CD14-positive monocyte (primary cell): ENCODE results near the gene ATRN. TPM values are rescaled to one million over a fixed set of nuclear protein-coding genes. Genes with fewer than 3 reads are reported as not detected.
A peak's percentile ranks its signal among the peaks of the same experiment; 100 is the strongest.

Experiments used
- DNase-seq, 3 donors: peaks; one replicate each; pipeline ENCODE4 v3.0.0-alpha.2; 2011 to 2022
- H2AFZ ChIP-seq: 2 replicates; pipeline ENCODE4 v1.6.0; 2012; ENCODE audit warnings: mild to moderate bottlenecking, low read depth, low read length, inconsistent platforms; ENCODE audit not compliant: insufficient read depth, poor library complexity, severe bottlenecking
- H3K27ac ChIP-seq, 2 donors: 1 replicate in 1 of 2; 2 replicates in 1 of 2; pipeline ENCODE4 v1.5.1; 2012 to 2013; ENCODE audit warnings: low read length in 2 of 2, control low read depth in 1 of 2, inconsistent platforms in 1 of 2, low read depth in 1 of 2, mild to moderate bottlenecking in 1 of 2
- H3K27me3 ChIP-seq, 2 donors: one replicate each; pipeline versions ENCODE4 v1.6.0 to v1.6.1; 2011 to 2013; ENCODE audit warnings: low read length in 2 of 2; ENCODE audit not compliant: control insufficient read depth in 2 of 2, insufficient read depth in 2 of 2
- H3K36me3 ChIP-seq, 2 donors: replicated peaks in 1 of 2; 1 replicate in 1 of 2; 2 replicates in 1 of 2; pipeline versions ENCODE4 v1.5.1 to v1.6.1; 2012 to 2013; ENCODE audit warnings: low read length in 2 of 2, control low read depth in 1 of 2, inconsistent platforms in 1 of 2, mild to moderate bottlenecking in 1 of 2; ENCODE audit not compliant: insufficient read depth in 2 of 2, control insufficient read depth in 1 of 2
- H3K4me1 ChIP-seq, 2 donors: 1 replicate in 1 of 2; 2 replicates in 1 of 2; pipeline versions ENCODE4 v1.5.1 to v1.6.1; 2012 to 2013; ENCODE audit warnings: low read length in 2 of 2, control low read depth in 1 of 2, inconsistent platforms in 1 of 2, mild to moderate bottlenecking in 1 of 2, moderate library complexity in 1 of 2; ENCODE audit not compliant: insufficient read depth in 2 of 2, control insufficient read depth in 1 of 2
- H3K4me2 ChIP-seq: replicated peaks from 2 replicates; pipeline ENCODE3; 2012; ENCODE audit warnings: low read length, moderate library complexity, mild to moderate bottlenecking; ENCODE audit not compliant: poor library complexity, severe bottlenecking; ENCODE audit errors: extremely low read depth
- H3K4me3 ChIP-seq, 3 experiments: fragments of 200-600 bp in 1 of 3; sonication (generic) in 1 of 3; replicated peaks in 1 of 3; 1 replicate in 2 of 3; 2 replicates in 1 of 3; pipeline ENCODE4 v1.5.1; 2011 to 2013; ENCODE audit warnings: low read length in 3 of 3, mild to moderate bottlenecking in 3 of 3, control low read depth in 2 of 3, low read depth in 2 of 3, inconsistent platforms in 1 of 3, moderate library complexity in 1 of 3
- H3K79me2 ChIP-seq: 2 replicates; pipeline ENCODE4 v1.6.0; 2012; ENCODE audit warnings: mild to moderate bottlenecking, control low read depth, inconsistent platforms, low read length, moderate library complexity; ENCODE audit not compliant: insufficient read depth
- H3K9ac ChIP-seq: 2 replicates; pipeline ENCODE4 v1.6.0; 2017; ENCODE audit warnings: low read length, mild to moderate bottlenecking; ENCODE audit not compliant: insufficient read depth, poor library complexity, severe bottlenecking
- H3K9me3 ChIP-seq, 2 donors: replicated peaks in 1 of 2; 1 replicate in 1 of 2; 2 replicates in 1 of 2; pipeline versions ENCODE4 v1.5.1 to v1.6.1; 2012 to 2013; ENCODE audit warnings: low read length in 2 of 2, control low read depth in 1 of 2; ENCODE audit not compliant: control insufficient read depth in 1 of 2, insufficient read depth in 1 of 2
- H4K20me1 ChIP-seq: 2 replicates; pipeline ENCODE4 v1.6.0; 2012; ENCODE audit warnings: mild to moderate bottlenecking, low read length, control low read depth, moderate library complexity; ENCODE audit not compliant: insufficient read depth
- H3K27ac Mint-ChIP-seq, 7 donors: one replicate each; pipeline ENCODE4 v1.8.0; 2020; ENCODE audit warnings: mild to moderate bottlenecking in 7 of 7, mixed read lengths in 7 of 7, moderate library complexity in 6 of 7, inconsistent platforms in 2 of 7
- H3K27me3 Mint-ChIP-seq, 3 donors: one replicate each; pipeline ENCODE4 v1.8.0; 2021 to 2022; ENCODE audit warnings: low read depth in 3 of 3, mild to moderate bottlenecking in 3 of 3, mixed read lengths in 3 of 3, moderate library complexity in 3 of 3, inconsistent platforms in 1 of 3
- H3K36me3 Mint-ChIP-seq, 2 donors: one replicate each; pipeline ENCODE4 v1.8.0; 2020; ENCODE audit warnings: mixed read lengths in 2 of 2, inconsistent platforms in 1 of 2, mild to moderate bottlenecking in 1 of 2
- H3K4me1 Mint-ChIP-seq: one replicate; pipeline ENCODE4 v1.8.0; 2020; ENCODE audit warnings: mild to moderate bottlenecking, mixed read lengths
- H3K4me3 Mint-ChIP-seq, 2 donors: one replicate each; pipeline ENCODE4 v1.8.0; 2020; ENCODE audit warnings: mild to moderate bottlenecking in 2 of 2, mixed read lengths in 2 of 2, moderate library complexity in 1 of 2
- H3K9me3 Mint-ChIP-seq, 7 donors: one replicate each; pipeline ENCODE4 v1.8.0; 2020 to 2022; ENCODE audit warnings: mixed read lengths in 7 of 7, mild to moderate bottlenecking in 6 of 7, moderate library complexity in 6 of 7, inconsistent platforms in 2 of 7
- CTCF ChIP-seq: fragments of 200-600 bp; IDR thresholded peaks from one replicate; pipeline ENCODE4 v1.8.0; 2022; ENCODE audit warnings: antibody characterized with exemption, mild to moderate bottlenecking
- WGBS: methylation state at CpG from one replicate; pipeline ENCODE4 v1.1.5; 2013; ENCODE audit warnings: missing lambda C conversion rate; ENCODE audit not compliant: insufficient coverage; 5-methylcytosine and 5-hydroxymethylcytosine counted together
- intact Hi-C, 2 donors: fragments of 100-400 bp; cut with micrococcal nuclease; formaldehyde crosslinking; loops; one replicate each; pipeline versions ENCODE4 v1.15.0 to v1.15.1; 2023
- polyA plus RNA-seq, 3 donors: library from polyadenylated mRNA; depleted of rRNA in 1 of 3; unstranded in 2 of 3; stranded (reverse) in 1 of 3; fragments of 300-500 nt in 2 of 3; fragments of >200 nt in 1 of 3; fragmentation: Illumina TruSeq in 2 of 3; gene quantifications; 1 replicate in 2 of 3; 2 replicates in 1 of 3; pipeline ENCODE4 v1.2.3, GENCODE V29; 2012 to 2021

The ATRN gene
- polyA plus RNA-seq, 3 donors: 10.2 to 17.4 (median 11.5) TPM

DNA sequence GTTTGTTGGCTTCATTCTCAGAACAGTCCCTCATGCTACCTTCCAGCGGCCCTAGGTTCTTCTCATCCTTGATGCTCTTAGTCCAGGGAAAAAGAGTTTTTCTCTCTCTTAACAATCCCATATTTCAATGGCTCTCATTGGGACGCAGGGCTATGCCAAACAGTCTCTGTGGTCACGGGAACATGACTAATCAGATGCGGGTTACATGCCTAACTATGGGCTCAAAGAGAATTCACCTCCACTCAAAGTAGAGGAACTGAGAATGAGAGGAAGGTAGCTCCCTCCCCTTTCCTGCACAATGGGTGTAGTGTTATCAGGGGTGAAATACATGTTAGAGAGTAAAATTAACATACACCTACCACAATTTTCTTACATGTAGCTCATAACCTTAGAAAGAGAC lies 18.1 kb upstream of the ATRN start:
- Mint-ChIP-seq H3K27ac (no peak overlapping the region), H3K4me1 (peaks cover 5% of the 10 kb centered on the region), H3K9me3 (no peaks in the 10 kb centered on the region), H3K27me3 (peaks cover 0 to 4% (median 1%) of the 10 kb centered on the region in 3 donors), H3K4me3 (no peak overlapping the region), H3K36me3 (no peaks in the 10 kb centered on the region)
- Histone ChIP-seq H3K9me3 (no peaks in the 10 kb centered on the region), H3K4me3 (no peak overlapping the region), H3K79me2 (no peaks in the 10 kb centered on the region), H3K27ac (no peak overlapping the region), H3K4me2 (no peak overlapping the region), H3K27me3 (no peaks in the 10 kb centered on the region), H3K4me1 (no peaks in the 10 kb centered on the region), H3K9ac (no peak overlapping the region), H4K20me1 (no peaks in the 10 kb centered on the region), H3K36me3 (no peaks in the 10 kb centered on the region), H2AFZ (no peak overlapping the region)
- no CpG with 5 or more reads among the region's 4 CpGs for WGBS
- no peak for DNase-seq
- TF ChIP-seq CTCF: no peak
- intact Hi-C loops: no loop called here

- Histone ChIP-seq H3K36me3 (no peaks in the 10 kb centered on the region), H3K27me3 (no peaks in the 10 kb centered on the region), H3K9me3 (no peaks in the 10 kb centered on the region), H2AFZ (no peak overlapping the region), H3K4me2 (no peak overlapping the region), H3K4me3 (no peak overlapping the region), H3K4me1 (no peaks in the 10 kb centered on the region), H3K79me2 (no peaks in the 10 kb centered on the region), H3K27ac (no peak overlapping the region), H3K9ac (no peak overlapping the region), H4K20me1 (no peaks in the 10 kb centered on the region)
- Mint-ChIP-seq H3K4me1 (peaks cover 4% of the 10 kb centered on the region), H3K27me3 (peaks cover 1 to 4% (median 3%) of the 10 kb centered on the region in 3 donors), H3K36me3 (no peaks in the 10 kb centered on the region), H3K9me3 (no peaks in the 10 kb centered on the region), H3K4me3 (no peak overlapping the region), H3K27ac (peak overlapping the region in 1 of 7 donors; percentile 22)
- intact Hi-C loops: no loop called here
- no peak for DNase-seq
- no CpG with 5 or more reads among the region's 5 CpGs for WGBS
- no peak for TF ChIP-seq CTCF
Observed at GRCh38 chr20:3454831-3455230, 16.0 kb upstream of the ATRN start.
